Measurements from ENCODE around the gene RBM10.

Gene RBM10

DNA sequence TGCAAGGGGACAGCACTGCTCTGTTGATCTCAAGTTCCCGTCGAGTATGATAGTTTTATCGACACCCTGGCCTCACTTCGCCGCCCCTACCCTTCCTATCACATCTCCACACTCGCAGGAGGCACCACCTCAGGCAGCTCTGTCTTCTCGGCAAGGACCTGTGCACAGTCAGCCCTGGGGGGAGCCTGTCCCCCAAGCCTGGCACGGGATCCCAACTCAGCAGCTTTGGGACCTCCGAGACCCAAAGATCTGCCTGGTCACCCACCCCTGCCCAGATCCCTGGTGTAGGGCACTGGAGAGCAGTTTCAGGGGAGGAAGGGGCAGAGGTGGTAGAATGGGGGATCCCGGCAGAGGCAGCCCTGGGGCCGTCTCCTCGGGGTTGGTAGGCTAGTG lies 30.6 kb downstream of the RBM10 start:
- DNase-seq (ENCODE audit: low read depth) = no peak

DNA sequence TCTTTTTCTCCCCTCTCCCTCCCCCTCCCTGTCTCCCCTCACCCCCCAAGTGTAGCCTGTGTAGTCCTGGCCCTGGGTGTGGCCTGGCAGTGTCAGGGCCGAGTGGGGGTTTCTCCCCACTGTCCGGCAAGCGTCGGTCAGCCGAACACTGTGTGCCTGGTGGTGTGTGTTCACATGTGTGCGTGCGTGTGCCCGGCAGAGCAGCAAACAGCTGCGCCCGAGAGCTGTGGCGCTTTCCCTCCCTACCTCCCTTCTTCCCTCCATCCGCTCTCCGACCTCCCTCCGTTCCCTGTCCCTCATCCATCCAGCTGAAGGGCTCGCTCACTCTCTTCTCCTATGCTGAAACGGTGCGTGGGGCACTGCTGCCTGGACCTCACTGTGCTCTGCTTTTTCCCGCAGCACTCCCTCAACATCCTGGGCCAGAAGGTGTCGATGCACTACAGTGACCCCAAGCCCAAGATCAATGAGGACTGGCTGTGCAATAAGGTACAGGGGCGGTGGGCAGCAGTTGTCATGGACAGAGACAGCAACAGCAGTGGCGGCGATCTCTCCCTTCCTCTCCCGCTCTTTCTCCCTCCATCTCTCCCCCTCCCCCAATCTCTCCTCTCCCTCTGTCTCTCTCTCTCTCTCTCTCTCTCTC lies 31.2 kb downstream of the RBM10 start:
- DNase-seq (ENCODE audit: low read depth) = no peak

- no peak for DNase-seq (ENCODE audit: low read depth)
Measured at GRCh38 chrX:47177079-47177478, 32.1 kb downstream of the RBM10 start.

GRCh38 chrX:47178337-47178736 lies 33.3 kb downstream of the RBM10 start:
- no peak for DNase-seq (ENCODE audit: low read depth)

GRCh38 chrX:47179221-47179927 lies 34.4 kb downstream of the RBM10 start:
- DNase-seq (ENCODE audit: low read depth) = no peak

GRCh38 chrX:47179928-47180255 lies 34.9 kb downstream of the RBM10 start:
- DNase-seq (ENCODE audit: low read depth) = no peak

DNA sequence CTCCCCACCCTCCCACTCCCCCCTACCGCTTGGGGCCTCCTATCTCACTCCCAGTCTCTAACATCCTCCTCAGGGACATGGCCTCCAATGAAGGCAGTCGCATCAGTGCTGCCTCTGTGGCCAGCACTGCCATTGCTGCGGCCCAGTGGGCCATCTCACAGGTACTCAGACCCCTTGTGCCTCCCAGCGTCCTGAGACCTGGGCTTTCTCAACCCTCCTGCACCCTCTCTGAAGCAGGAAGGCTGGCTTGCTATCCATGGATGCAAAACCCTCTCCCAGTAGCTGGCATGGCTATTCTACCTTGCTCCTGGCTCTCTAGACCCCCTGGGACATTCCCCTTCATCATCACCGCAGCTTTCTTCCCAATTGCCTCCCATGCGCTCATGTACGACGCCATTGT lies 35.3 kb downstream of the RBM10 start:
- no peak for DNase-seq (ENCODE audit: low read depth)

DNA sequence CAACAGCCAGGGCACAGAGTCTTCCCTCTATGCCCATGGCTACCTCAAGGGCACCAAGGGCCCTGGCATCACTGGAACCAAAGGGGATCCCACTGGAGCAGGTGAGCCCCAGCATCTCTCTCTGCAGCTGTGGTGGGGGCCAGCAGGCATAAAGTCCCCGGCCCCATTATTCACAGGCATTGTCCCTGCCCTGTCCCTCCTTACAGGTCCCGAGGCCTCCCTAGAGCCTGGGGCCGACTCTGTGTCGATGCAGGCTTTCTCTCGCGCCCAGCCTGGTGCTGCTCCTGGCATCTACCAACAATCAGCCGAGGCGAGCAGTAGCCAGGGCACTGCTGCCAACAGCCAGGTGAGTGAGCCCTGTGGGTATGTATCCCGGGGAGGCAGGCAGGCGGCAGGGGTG lies 36.3 kb downstream of the RBM10 start:
- DNase-seq (ENCODE audit: low read depth) = no peak

- no peak for DNase-seq (ENCODE audit: low read depth)
Measured at GRCh38 chrX:47182106-47182700, 37.2 kb downstream of the RBM10 start.

GRCh38 chrX:47184486-47184885 lies 39.5 kb downstream of the RBM10 start:
- no peak for DNase-seq (ENCODE audit: low read depth)

GRCh38 chrX:47185241-47185640 lies 40.2 kb downstream of the RBM10 start:
- DNase-seq (ENCODE audit: low read depth) = no peak

- no peak for DNase-seq (ENCODE audit: low read depth)
Measured at GRCh38 chrX:47186096-47186740, 41.2 kb downstream of the RBM10 start.

DNA sequence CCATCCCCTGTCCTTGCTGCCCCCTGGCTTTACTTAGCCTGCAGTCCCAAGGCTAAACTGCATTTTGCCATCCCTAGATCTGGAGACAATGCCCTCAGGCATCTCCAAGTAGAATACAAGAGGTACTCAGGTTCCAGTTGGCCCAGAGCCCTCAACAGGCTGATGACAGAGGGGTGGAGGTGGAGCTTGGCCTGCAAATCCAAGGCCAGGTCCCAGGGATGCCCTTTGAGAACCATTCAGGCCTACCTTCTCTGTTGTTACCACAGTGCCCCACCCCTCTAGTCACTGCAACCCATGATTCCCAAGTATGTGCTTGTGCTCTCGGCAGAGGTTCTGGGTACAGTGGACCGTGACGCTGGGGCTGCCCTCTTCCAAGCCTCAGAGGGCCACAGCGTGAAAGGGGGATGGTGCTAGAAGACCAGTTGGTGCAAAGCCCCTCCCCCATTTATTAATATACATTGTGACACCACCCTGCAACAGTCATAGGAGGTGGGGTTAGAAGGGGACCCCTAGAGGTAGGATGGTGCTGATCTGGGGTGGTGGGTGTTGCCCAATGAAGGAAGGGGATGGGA lies 42.2 kb downstream of the RBM10 start:
- DNase-seq (ENCODE audit: low read depth) = no peak

DNA sequence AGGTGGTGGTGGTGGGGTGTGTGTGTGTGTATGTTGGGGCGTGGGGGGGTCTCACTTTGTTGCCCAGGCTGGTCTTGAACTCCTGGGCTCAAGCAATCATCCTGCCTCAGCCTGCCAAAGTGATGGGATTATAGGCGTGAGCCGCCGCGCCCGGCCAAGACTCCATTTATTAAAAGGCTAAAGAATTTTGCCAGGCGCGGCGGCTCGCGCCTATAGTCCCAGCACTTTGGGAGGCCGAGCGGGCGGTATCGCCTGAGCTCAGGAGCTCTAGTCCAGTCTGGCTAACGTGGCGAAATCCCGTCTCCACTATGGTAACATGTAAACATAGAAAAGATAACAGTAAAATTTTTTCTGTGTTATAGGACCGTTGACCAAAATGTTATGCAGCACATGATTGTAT lies 44.9 kb downstream of the RBM10 start:
- DNase-seq (ENCODE audit: low read depth) = no peak

DNA sequence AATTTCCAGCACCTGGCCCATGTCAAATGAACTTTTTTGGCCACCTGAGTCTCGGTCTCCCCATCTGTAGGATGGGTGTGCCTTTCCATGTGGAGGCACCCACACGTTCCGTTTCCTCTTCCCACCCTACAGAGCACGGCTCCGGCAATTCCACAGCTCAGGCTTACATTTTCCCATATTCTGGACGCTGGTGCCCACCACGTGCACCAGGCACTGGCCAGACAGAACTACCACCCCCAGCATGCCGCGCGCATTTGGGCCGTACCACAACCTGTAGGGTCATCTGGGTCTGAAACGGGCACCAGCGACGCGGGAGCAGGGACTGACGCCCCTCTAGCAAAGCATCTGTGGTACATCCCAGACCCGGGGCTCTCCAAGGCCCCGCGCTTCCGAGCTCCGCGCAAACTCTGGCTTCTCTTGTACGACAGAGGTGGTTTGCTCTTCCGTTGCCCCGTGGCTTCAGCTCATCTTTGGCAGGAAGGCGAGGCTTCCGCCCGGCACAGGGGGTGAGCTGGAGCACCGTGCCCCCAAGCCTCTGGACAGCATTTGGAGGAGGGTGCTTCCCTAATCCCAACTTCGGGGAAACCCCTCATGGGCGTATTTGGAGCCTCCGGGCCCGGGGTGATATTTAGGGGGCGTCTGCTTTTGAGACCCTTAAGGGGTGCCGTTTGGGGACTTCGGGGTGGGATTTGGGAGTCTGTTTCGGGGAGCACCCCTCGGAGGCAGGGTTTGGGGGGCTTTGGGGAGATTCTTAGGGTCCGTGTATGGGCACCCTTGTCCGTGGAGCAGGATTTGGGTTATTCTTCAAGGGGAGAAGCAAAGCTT lies 45.6 kb downstream of the RBM10 start:
- DNase-seq (ENCODE audit: low read depth) = peak; percentile 63

DNA sequence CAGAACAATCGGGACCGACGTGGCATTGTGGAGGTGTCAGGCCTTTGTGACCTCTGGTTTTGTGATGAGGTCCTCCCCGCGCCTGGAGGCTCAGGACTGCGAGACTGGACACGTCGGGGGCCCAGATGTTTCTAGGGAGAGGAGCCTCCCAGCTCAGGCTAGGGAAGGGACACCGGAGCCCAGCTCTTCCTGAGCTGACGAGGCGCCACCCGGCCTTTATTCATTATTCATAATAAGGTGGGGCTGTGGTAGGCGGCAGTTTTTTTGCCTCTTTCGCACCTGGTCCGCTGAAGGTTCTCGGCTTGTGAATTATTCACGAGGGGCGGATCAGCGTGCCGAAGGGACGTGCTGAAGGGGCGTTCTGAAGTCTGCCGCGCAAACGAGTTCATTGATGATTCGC lies 46.3 kb downstream of the RBM10 start:
- DNase-seq (ENCODE audit: low read depth) = peak; percentile 21

DNA sequence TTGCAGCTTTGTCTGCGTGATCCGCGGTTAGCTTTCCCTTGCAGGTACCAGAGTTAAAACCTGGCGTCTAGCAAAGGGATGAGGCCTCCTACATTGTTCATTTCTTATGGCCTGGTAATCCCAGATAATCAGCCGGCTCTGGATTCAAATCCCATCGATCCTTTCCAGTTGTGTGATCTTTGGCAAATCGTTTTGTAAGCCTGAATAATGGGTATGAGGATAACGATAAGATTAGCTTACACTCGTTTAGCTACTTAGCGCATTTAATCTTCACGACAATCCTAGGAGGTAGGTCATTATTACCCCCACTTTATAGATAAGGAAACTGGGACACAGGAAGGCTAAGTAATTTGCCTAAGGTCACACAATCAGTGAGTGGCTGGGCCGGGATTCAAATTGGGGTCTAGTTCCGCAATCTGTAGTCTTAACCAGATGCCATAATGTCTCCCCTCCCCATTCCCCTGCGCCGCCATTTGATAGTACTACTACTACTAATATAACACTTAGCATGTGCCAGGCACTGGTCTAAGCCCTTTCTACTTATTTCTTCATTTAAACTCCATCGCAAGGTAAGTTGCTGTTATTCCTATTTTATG lies 46.9 kb downstream of the RBM10 start:
- DNase-seq (ENCODE audit: low read depth) = no peak

DNA sequence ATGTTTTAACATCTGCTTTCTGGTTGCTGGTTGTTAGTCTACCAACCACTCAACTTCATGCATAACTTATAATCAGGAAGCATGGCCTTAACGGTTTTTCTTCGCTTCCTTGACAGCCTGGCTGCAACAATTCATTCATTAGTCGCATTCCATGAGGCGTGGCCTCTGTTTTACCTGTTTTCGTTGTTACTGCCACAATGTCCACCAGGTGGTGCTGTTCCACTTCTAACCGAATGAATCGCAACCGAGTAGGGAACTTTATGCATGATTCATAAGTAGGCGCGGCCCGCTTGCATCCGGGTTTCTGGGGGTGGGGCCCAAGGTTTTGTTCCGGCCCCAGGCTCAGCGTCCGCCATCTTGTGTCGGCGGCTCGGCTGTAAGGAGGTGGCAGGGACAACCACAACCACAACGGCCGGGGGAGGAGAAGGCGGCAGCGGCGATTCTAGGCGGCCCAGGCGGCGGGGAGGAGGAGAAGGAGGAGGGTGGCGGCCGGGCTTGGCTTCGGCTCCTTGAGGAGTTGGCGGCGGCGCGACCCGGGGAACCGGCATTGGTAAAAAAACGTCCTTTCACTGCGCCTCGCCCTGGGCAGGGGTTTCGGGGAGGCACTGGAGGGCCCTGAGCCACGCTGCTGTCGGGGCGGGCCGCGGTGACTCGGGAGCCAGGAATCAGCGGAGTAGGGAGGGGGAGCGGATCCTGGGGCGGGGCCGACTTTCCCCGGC lies 48.6 kb downstream of the RBM10 start, which contains the start of gene UBA1:
Gene UBA1 (plus strand): TSS at position 355 of the 719 bp plus-strand sequence. CDS start 4,974 bp downstream, outside the sequence.
- DNase-seq (ENCODE audit: low read depth) = peak; percentile 79

- no peak for DNase-seq (ENCODE audit: low read depth)
Measured at GRCh38 chrX:47194194-47194787, 49.3 kb downstream of the RBM10 start.

DNA sequence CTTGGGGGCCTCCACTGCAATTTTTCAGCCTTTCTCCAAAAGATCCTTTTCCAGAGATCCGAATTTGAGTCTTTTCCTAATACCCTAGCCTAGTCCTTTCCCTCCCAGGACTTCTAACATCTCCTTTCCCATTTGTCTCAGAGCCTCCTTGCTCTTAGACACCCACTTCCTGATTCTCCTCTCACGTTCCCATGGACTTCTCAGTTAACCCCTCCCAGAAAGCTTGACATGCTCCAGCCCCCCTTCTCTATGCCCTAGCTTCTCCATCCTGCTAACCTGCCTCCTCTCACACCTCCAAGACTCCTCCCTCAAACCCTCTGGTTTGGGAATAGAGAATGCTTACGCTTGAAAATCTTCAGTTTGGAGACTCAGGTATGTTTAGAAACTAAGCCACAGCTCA lies 51.1 kb downstream of the RBM10 start:
- no peak for DNase-seq (ENCODE audit: low read depth)
